HG02870 (cell line): ENCODE measurements around the gene IFI16.
"Not testable (repeated sequence)": the region's sequence is repeated elsewhere in the genome, so short reads cannot be mapped to it uniquely, and the experiment has no call there.

ENCODE experiments used
- ATAC-seq: cut with Tn5 transposase; IDR thresholded peaks from one replicate; pipeline ENCODE4 v1.9.1; 2021; ENCODE audit warnings: mild to moderate bottlenecking, moderate library complexity; ENCODE audit not compliant: unreplicated experiment

IFI16 gene

DNA sequence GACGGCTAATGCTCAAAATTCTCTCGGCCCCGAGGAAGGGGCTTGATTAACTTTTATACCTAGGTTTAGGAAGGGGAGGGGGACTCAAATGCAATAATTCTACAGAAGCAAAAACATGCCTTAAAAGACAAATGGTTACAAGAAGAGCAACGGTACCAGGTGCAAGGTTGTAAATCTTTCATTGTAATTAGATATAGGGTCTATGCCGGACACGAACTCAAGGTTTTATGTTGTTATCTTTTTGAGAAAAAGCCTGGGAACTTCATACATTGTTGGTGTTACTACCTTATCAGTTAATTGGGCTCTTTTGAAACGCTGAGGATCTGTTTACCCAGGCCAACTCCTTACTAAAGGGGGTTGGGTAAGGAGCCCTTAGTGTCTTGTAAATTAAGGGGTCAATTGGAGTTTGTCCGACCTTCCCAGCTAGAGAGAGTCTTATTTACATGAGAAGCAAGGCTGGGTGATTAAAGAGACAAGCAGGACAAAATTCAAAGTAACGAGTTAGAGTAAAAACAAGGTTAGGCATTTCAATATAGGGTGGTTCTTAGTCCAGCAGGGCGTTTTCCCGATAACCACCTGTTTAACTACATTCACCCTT lies 3.4 kb upstream of the IFI16 start:
- ATAC-seq: not testable (repeated sequence)

DNA sequence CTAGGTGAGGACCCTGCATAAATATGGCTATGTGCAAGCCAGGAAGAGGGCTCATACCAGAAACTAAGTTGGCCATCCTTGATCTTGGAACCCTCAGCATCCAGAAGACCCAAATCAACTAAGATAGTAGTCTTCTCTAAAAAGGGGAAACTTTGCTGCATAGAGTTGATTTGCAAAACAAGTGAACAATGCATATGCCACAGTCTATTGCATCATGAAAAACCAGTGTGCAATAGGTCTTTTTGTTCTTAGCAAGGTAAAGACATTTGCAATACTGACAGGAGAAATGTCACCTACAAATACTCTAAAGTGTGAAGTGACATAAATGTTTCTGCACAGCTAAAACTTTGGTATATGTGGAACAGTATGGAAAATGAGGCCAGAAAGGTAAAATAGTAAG lies 2.0 kb upstream of the IFI16 start:
- no peak for ATAC-seq

- ATAC-seq: peak; percentile 60
Observed at GRCh38 chr1:159008744-159009188, 941 bp upstream of the IFI16 start.

DNA sequence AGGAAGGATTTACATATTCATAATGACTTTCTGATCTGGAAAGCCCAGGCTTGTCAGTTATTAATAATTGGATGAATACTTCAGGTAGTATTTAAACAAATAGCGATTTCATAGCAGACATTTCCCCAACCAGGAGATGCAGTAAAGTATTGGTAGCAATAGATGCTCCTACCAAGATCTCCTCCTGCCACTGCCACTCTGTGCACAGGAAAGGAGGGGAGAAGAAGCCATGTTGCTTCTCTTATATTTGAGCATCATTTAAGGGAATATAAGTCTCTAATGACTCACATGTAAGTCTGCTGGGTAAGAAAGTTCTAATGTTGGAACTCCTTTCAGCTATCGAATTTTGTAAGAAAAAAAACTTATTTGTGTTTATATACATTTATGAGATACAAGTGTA lies 420 bp upstream of the IFI16 start:
- ATAC-seq: no peak

DNA sequence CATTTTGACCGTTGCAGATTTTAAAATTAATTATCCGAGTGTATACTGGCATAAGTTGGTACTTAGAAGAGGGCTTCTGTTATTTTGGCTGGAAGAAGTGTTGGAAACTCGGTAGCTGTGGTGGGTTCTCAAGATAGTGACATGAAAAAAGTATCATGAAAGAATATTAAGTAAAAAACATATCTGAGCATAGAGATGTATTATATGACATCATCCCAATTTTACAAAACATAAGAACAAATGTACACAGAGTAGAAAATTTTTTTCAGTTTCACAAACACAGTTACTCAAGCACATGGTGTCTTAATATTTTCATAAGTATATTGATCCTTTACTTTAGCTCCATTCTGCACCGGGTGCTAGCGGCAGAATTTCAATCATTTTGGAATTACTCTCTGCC lies 684 bp downstream of the IFI16 start:
- no peak for ATAC-seq

- ATAC-seq: not testable (repeated sequence)
Observed at GRCh38 chr1:159011001-159011400, 1.3 kb downstream of the IFI16 start.

DNA sequence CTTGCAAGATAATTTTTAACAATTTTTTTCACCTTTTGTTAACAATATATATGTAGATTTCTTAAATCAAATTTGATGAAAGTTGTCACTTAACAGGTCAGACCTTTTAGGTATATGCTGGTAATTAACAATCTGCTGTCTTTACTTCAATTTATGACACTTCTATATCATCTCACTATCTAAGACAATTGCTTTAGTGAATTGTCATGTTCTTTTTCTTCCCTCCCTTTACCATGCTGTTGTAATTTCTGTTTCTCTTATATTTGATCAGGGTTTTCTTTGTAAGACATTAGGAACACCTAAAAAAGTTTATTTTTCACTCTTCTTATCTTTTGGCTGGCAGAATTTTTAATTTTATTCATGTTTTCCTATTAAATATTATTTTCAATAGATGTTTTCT lies 2.0 kb downstream of the IFI16 start:
- ATAC-seq: no peak

DNA sequence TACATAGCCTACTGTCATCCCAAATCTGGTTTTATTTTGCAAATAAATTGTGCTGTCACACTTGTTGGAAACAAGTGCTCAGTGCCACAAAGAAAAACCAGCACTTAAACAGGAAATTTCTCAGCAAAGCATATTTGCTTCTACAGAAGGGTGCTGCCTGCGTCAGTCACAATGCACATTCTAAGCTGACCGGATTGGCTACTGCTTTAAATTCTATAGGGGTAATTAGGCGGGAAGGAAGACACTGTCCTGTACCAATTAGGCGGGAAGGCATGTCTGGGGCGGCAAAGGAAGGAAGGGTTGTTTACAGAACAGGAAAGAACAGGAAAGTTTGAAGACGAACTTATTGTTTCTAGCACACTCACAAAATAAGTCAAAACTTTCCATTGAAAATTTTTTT lies 2.8 kb downstream of the IFI16 start:
- no peak for ATAC-seq

DNA sequence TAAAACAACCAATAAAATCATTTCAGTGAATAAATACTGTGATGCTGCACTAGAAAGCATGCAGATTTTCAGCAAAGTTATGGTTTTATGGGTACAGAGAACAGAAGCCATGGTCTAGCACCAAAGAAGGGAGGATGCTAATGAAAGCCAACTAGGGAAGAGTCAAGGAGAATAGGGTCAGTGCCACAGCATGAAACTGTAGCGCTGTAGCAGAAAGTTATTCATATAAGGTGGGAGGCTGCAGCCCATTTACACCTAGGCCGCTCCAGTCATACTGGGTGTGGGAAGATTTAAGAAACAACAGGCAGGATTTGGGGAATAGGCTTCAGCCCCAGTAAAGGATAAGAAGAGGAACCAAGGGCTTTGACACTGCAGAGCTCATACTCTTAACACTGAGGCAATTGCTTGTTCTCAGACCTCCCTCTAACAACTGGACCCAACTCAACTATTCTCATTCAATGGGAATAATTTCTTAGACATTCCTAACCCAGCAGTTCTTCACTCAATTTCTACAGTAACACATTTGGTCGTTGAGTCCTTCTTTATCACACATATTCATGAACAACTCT lies 4.4 kb downstream of the IFI16 start:
- ATAC-seq: no peak

DNA sequence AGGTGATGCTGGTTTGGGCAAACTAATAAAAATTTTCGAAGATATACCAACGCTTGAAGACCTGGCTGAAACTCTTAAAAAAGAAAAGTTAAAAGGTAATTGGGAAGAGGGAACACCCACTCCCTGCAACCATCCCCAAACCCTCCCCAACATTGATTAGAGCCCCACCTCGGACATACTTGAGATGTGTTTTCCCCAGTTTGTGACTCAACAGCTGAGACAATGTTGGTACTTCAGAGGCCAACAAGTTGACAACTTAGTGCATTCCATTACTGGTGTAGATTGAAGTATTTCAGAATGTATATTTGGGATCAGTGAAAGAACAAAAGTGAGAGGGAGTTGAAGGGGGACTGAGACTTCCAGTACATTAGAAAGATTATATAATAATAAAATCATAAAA lies 5.1 kb downstream of the IFI16 start:
- no peak for ATAC-seq

DNA sequence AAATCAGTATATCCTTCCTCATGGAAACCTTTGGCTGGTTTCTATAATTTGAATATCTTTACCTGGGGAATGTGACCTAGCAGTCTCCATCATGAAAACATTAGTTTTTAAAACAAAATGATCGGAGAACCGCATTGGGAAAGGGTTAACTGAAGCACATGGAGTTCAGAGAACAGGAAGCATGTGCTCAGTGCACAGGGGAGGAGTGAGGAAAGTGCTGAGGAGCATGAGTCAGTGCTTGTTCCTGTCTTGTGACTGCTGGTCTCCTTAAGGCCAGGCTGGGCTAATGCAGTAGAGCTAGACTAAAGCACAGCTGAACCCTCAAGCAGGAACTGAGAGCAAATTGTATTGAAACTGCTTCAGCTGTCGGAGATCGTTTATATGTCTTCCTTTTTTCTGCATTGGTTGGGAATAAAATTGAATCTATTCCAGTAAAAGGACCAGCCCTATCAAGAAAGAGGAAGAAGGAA lies 5.8 kb downstream of the IFI16 start:
- peak; percentile 97 for ATAC-seq

GRCh38 chr1:159023723-159024122 lies 14.0 kb downstream of the IFI16 start:
- ATAC-seq: no peak

DNA sequence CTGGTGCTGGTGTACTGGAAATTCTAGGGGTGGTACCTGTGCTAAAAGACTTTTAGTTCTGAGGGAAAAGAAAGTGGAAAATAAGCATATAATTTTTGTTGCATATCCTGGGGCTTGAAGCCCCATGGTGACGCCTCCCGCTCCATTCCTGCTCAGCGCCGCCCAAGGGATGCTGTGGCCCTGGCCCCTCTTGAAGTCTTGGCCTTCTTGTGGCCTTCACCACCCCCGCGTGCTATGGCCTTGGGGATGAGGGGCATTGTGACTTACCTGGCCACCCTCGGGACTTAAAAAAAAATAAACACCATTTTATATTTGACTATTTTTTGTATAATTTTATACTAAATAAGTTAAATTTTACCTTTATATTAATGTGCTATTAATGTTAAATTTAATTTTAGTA lies 15.3 kb downstream of the IFI16 start:
- no peak for ATAC-seq

GRCh38 chr1:159026841-159027240 lies 17.1 kb downstream of the IFI16 start:
- not testable (repeated sequence) for ATAC-seq

DNA sequence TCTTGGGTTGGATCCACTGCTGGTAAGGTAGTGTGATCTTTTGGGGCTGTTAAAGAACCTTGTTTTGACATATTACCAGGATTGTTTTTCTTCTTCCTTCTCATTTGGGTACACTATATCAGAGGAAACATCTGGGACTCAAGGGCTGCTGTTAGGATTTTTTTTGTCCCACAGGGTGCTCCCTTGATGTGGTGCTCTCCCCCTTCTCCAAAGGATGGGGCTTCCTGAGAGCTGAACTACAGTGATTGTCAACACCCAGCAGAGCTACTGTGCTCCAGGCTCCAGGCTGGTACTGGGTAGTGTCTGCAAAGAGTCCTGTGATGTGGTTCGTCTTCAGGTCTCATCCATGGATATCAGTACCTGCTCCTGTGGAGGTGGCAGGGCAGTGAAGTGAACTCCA lies 20.6 kb downstream of the IFI16 start:
- ATAC-seq: no peak

DNA sequence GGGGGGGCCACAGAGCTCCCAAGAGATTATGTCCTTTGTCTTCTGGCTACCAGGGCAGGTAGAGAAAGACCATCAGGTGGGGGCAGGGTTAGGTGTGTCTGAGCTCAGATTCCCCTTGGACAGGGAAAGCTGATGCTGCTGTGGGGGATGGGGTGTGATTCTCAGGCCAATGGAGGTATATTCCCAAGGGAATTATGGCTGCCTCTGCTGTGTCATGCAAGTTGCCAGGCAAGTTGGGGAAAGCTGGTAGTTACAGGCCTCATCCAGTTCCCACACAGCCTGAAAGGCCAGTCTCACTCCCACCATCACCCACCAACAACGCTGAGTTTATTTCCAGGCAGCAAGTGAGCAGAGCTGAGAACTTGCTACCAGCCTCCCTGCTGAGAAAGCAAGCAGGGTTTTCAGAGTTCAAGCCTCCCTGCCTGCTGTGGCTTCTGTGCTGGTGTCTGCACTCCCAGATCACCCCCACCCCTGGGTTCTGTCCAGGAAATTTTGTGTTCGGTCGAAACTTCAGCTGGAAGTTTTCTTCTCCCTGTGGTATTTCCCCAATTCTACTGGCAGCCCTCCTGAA lies 21.3 kb downstream of the IFI16 start:
- no peak for ATAC-seq

DNA sequence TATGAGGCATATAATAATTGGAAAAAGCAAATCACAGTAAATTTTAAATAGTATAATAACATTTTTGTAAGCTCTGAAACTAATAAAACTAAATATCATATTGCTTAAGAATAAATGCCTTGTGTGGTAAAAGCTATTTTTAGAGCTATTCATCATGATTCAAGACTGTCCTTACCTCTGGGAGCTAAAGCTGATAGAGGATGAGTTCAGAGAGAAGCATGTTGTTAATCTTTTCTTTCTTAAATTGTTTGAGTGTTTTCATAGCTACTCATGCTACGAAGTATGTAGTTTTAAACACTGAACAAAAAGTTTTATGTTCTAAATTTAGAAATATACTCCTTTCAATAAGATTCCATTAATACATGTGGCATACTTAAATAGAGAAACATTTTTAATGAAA lies 30.5 kb downstream of the IFI16 start:
- ATAC-seq: no peak

DNA sequence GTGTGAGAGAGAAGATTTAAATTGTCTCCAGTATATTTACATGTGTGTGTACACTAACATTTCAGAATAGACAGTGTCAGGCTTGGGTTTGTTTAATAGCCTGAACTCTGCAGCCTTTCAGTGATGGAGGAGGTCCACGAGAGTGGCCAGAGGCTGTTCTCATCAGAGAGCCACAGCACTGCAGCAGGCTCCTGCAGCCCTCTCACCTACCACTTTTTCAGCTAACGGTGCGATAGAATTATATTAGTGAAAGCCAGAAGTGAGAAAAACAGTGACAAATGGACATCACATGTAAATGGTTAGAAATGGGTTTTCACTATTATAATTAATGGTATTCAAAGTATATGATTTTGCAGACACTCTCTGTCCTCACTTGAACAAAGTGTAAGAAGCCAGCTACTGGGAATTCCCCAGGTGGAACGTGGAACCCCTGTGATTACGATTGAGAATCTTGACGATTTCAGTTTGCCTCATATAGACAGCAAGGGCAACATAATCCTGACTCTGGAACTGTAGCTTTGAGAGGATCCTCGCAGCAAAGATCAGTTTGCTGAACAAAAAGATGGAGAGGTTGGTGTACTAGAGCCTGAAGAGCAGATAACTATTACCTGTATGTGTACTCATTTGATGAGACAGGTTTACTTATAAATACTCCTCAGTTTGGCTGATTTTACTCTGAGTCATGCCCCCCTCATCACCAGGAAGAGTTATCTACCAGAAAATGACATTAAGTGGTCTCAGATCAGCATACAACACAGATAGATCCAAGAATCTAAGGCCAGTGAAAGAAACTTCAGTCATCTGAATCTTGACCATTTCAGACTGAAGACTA lies 31.4 kb downstream of the IFI16 start:
- ATAC-seq: peak; percentile 66

DNA sequence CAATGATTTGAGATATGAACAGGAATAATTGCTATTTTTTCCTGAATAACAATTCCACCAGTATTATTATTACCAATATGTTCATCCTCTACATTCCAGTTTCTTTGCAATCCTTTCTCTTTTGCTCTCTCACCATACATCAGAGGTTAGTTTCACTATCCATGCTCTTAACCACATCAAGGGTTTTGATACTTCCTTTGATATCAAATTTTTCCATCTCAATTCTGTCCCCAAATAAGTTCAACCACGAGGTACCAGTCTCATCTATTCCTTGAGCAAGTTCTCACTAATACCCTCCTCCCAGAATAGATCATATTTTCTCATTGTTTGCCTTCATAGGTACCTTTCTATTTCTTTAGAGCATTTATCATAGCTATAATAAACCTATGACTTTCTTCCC lies 36.8 kb downstream of the IFI16 start:
- ATAC-seq: not testable (repeated sequence)

GRCh38 chr1:159051436-159051835 lies 41.7 kb downstream of the IFI16 start:
- no peak for ATAC-seq

DNA sequence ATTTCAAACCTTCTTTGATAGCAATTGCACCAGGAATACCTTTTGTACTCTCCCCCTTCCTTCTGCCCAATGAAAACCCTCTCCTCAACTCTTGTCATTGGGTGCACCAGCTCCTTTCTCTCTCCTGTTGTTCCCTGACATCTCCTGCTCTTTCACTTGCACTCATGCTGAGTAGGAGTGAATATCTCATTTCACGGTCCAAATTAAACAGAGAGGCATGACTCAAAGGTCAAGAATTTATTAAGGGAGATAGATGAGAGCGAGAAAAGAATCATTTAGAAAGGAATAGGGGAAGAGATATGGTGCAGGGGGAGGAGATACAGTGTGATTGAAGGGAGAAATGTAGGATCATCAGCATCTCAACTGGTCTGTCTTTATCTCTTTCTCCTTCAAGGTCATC lies 44.7 kb downstream of the IFI16 start:
- no peak for ATAC-seq

DNA sequence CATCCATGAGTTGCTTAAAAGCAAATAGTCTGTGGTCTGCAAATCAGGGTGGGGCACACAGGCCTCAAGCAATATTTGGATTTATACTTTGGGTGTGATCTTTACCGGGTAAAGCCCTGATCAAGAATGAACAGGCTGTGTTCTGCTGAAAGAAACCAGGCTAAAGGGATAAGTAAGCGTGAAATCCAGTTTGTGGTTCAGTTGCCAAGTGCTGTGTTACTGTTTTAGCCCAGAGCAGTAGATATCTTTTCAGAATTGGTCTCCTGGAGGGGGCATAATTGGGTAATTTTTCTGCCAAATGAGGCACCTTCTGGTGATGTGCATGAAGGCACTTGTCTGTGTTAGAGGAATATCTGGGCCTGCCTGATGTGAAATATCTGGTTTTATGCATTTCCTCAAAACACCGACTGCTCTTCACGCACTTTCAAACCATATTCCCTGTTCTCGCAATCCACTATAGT lies 45.5 kb downstream of the IFI16 start:
- no peak for ATAC-seq
